Raji (cell line): Measurements from ENCODE around the gene BOD1.

Experiments used
- POLR2A ChIP-seq: IDR thresholded peaks from 2 replicates; pipeline ENCODE4 v1.6.1; 2011; ENCODE audit warnings: low read depth, low read length, control low read depth; ENCODE audit not compliant: insufficient read depth

BOD1 gene

DNA sequence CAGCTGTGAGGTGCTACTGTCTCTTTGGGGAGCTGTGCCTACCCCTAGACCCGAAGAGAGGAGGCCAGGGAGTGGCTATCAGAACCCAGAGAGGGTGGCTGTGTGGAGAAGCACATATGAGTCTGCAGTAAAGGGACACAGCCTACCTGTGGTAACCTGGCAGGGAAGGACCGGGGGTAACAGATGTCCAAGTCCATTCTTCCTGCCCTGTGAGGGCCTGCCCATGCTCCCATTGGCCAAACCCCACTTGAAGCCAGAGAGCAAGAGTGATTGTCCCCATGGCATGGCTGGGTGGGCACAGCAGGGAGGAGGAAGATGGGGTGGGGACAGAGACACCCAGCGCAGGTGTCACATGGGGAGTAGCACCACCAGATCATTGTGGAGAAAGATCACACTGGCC, 39.3 kb downstream of the BOD1 start:
- TF ChIP-seq POLR2A = no peak

DNA sequence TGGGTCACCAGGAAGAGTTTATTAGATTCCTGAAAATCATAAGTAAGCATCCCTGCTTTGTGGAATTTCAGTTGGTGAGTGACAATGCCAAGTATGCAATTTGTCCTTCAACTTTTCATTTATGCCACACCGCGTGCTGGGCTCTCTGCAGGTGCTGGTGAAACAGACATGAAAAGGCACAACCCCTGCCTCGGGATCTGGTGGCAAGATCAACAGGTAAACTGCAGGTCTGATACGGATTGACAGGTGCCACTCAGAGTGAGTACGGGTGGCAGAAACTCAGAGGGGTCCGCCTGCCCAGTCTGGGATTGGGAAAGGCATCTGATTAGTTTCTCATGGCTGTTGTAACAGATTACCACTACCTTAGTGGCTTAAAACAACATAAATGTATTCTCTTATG, 40.5 kb downstream of the BOD1 start:
- no peak for TF ChIP-seq POLR2A

DNA sequence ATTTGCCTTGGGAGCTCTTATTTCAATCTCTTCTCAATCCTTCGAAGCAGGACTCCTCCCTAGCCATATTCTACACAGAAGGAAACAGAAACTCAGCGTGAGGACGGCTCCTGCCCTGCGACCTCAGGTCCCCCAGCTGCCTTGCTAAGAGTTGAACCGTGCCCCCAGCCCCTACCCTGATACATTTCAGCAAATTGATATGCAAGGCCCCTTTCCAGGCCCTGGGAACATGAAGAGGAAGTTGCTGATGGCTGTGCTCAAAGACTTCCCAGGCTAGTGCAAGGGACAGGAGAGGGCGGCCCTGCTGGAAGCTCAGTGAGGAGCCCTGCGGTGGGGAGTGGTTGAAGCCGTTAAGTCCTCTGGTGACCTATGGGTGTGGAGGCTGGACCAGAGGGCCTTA, 41.5 kb downstream of the BOD1 start:
- no peak for TF ChIP-seq POLR2A

DNA sequence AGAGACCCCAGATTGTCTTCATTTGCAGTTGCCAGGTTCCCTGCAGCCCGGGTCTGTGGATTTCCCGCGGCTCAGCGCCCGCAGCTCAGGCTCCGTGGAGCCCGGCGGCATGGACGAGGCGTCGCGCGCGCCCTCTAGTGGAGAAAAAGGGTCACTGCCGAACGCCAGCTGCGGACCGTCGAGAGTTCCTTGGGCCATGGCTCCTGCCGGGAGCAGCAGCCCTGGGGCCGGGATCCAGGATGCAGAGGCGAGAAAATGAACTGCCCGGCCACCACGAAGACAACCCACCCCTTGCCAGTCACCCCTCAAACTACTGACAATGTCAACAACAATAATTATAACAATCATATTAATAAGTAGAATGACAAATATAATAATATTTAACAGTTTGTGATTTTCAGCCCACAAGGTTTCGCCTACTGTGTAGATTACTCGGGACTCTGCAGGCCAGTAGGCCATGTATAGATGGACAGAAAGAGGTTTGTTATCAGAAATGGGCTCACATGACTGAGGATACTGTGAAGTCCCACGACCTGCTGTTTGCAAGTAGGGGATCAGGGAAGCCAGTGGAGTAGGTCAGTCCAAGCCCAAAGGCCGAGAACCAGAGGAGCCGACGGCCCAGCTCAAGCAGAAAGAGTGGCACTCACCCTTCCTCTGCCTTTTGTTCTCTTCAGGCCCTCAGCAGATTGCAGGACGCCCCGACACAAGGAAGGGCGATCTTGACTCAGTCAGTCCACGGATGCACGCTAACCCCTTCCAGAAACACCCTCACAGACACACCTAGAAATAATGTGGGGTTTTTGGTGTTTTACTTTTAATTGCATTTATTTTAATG, 43.1 kb downstream of the BOD1 start:
- no peak for TF ChIP-seq POLR2A

DNA sequence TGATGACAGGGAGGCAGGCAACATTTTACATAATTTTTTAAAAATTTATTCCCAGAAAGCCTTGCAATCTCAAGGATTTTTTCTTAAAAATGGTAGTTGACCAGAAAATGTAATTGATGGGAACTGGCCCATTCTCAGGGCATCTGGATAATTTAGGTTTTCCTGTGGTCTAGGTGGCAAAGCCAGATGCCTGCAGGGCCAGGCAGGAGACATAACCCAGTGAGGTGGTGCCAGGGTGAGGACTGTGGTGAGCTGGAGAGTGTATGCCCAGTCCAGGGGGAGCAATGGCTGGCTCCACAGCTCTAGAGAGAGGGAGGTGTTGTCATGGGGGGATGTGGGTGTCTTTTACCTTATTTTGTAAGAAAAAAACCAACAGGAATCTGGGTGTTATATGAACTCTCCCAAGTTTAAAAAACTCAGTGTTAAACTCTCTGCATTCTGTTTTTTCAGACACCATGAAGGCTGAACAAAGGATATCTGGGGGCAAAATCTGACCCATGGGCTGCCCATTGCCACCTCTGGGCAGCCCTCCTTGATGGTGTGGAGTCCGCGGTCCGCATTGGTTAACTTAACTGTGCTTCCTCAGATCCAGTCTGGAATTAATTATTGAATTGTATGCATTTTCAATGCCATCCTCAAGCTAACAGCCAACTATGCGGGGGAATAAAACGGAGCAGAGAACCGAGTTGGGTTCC, 43.9 kb downstream of the BOD1 start:
- TF ChIP-seq POLR2A = no peak

DNA sequence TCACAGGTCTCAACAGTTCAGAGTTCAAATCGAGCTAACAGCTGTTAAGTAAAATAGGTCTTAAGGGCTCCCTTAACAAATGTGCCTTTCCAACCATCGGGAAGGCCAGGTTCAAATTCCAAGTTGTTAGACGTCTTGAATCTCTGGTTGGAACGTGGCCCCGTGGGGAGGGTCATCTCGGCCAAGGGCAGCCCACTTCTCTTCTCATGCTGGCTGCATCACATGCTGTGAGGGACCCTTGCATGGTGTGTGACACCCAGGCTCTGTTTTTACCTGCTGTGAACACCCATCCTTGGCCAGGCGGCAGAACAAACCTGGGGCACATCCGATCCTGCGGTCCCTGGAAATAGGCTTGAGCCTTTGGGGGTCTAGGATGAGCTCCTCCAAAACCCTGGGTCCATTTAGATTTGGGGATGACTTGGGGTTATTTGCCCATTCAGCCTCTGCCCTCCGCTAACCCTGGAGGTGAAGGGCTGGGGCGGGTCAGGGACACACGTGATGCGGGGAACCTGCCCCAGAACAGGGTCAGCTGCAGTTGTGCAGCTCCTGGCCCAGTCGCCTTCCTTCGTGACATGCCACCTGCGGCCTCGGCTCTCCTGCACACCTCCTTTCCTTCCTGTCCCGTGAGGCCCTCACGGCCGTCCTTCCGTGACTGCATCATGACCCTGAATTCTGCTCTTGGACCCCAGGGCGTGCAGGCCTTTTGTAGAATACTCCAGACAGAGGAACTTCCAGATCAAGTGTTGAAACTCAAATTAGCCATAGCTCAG, 45.9 kb downstream of the BOD1 start:
- TF ChIP-seq POLR2A = no peak

DNA sequence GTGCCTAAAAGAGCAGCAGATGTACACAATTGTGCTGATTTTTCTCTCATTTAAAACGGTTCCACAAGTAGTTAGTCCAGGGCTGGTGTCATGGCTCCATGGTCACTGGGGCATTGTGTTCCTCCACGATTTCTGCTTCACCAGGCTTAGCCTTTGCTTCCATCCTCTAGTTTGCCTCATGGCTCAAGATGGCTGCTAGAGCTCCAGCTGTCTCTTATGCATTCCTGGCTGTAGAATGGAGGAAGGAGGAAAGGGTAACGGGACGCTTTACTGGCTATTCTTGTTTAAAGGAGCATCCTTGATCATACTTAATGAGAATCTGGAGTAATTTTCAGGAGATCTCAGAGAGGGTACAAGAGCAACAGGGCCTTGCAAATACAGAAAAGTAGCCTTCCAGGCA, 47.7 kb downstream of the BOD1 start:
- TF ChIP-seq POLR2A = no peak

DNA sequence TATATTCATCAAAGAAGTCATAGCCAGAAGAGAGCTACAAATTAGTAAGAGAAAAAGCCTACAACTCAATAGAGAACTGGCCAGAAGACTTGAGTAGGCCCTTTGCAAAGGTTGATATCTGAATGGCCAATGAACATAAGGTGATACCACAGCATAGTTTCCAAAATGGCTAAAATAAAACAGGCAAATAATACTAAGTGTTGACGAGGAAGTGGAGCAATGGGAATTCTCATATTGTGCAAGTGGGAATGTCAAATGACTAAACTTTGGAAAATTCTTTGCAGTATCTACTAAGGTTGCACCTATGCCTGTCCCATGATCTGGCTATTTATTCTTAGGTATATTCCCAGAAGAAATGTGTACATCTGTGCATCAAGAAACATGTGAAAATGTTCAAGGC, 48.3 kb downstream of the BOD1 start:
- no peak for TF ChIP-seq POLR2A

DNA sequence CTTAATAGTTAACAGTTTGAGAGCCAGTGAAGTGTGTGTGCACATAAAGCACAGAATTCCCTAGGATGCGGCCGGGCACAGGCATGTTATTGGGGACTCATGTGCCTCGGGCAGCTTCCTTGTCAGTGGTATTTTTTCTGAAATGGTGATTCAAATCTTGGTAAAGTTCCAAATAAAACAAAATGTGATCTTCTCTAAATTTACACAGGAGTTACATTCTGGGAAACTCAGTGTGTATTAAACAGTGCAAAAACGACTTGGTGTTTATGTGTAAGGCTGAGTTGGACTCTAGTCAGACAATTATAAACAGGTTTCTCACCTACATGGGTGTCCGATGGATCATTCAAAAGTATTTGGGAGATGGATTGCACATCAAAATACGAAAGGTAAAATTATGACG, 48.9 kb downstream of the BOD1 start:
- no peak for TF ChIP-seq POLR2A

DNA sequence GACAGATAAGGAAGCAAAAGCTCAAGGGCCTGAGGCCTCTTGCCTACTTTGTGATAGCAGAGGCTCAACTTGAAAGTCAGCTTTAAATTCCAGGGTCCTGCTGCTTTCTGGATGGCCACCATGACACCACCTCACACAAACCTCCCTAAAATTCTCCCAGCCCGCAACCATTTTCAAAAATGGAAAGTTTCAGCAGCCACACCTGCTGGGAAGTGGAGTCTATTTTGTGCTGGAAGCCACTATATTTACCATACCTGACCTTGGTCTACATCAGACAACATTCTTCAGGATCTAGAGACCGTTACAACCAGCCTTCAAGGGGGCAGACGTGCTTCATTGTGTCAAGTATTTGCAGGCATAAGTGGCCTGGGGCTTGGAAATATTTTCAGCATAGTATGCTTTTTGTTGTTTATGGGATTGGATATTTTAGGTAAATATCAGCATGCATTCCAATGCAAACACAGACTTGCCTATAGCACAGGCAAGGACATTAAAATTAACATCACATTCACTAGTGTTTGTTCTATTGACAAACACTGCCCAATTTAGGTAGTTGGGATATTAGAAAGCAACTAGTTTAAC, 50.9 kb downstream of the BOD1 start:
- no peak for TF ChIP-seq POLR2A

DNA sequence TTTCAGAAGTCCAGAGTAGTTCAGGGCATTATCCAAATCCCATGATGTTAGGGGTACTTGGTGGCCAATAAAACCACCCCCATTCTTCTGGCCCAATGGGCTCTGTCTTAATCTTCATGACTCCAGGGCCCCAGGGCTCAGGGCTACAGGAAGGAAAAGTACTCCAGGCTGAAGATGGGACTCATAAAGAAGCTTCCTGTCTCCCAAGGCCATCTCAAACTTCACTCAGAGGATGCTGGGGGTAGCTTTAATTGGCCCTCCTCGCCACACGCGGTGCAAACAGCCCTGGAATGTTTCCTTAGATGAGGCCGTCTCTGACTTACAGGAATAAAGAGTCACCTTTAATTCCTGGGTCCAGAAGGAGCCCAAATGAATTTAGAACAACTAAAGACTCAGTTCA, 52.3 kb downstream of the BOD1 start:
- no peak for TF ChIP-seq POLR2A

DNA sequence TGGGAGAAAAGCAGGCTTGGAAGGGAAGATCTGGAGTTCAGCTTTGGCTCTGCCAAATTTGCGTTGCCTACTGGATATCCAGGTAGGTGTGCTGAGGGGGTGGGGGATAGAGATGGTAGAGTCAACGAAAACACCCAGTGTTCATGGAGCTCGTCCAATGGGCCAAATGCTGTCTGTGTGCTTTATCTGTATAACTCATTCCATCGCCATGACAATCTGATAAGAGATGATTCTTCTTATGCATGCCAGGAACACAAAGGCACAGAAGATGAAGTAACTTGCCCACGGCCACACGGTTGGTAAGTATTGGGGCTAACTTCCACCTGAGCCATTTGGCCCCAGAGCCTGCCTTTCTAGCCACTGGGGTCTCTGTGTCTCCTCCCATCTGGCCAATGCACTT, 53.2 kb downstream of the BOD1 start:
- no peak for TF ChIP-seq POLR2A

DNA sequence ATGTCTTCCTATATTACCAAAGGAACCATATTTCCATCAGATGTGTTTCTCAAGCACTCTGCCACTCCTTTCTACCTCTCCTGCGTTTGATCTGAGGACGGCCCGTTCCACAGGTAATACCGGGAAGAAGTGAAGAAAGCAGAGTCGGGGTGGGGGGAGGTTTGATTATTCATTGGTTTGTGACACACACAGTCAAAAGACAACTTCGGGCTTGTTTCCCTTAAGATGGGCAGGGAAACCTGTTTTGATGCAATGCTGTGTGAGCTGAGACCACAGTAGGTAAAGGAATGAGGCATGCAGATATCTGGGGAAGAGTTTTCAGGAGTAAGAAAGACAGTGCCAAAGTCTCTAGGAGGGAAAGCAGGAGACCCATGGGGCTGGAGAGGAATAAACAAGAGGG, 54.0 kb downstream of the BOD1 start:
- TF ChIP-seq POLR2A = no peak
